NB4 (cell line): ENCODE measurements around the gene FOXS1.

Source experiments
- DNase-seq: peaks from one replicate; pipeline ENCODE4 v3.0.0; 2010; ENCODE audit warnings: low read depth
- H3K4me3 ChIP-seq: one replicate; pipeline ENCODE4 v1.5.1; 2011; ENCODE audit warnings: mild to moderate bottlenecking, low read depth, low read length, moderate library complexity
- MYC ChIP-seq: IDR thresholded peaks from 2 replicates; pipeline ENCODE4 v1.6.1; 2011; ENCODE audit warnings: low read depth, low read length
- POLR2A ChIP-seq: IDR thresholded peaks from 2 replicates; pipeline ENCODE4 v1.6.1; 2011; ENCODE audit warnings: mild to moderate bottlenecking; ENCODE audit not compliant: insufficient read length; ENCODE audit errors: extremely low read depth
- TF ChIP-seq, protein P1 (sequence below): IDR thresholded peaks from one replicate; pipeline ENCODE4 v1.5.1; 2012; ENCODE audit warnings: low read depth, low read length
- TF ChIP-seq, protein P2 (sequence below): IDR thresholded peaks from 2 replicates; pipeline ENCODE4 v1.6.1; 2011; ENCODE audit warnings: low read depth, low read length

The FOXS1 gene

GRCh38 chr20:31845300-31845863, at the start of gene FOXS1:
Gene FOXS1 (minus strand): TSS chr20:31845604. CDS start chr20:31845542, 62 bp downstream.
- TF ChIP-seq, protein P1, sequence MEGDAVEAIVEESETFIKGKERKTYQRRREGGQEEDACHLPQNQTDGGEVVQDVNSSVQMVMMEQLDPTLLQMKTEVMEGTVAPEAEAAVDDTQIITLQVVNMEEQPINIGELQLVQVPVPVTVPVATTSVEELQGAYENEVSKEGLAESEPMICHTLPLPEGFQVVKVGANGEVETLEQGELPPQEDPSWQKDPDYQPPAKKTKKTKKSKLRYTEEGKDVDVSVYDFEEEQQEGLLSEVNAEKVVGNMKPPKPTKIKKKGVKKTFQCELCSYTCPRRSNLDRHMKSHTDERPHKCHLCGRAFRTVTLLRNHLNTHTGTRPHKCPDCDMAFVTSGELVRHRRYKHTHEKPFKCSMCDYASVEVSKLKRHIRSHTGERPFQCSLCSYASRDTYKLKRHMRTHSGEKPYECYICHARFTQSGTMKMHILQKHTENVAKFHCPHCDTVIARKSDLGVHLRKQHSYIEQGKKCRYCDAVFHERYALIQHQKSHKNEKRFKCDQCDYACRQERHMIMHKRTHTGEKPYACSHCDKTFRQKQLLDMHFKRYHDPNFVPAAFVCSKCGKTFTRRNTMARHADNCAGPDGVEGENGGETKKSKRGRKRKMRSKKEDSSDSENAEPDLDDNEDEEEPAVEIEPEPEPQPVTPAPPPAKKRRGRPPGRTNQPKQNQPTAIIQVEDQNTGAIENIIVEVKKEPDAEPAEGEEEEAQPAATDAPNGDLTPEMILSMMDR, result no peak
- TF ChIP-seq MYC, result no peak
- TF ChIP-seq, protein P2, sequence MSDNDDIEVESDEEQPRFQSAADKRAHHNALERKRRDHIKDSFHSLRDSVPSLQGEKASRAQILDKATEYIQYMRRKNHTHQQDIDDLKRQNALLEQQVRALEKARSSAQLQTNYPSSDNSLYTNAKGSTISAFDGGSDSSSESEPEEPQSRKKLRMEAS, result no peak
- TF ChIP-seq POLR2A, result no peak
- H3K4me3 ChIP-seq, result no peak within 1 kb of the TSS
- no peak for DNase-seq

DNA sequence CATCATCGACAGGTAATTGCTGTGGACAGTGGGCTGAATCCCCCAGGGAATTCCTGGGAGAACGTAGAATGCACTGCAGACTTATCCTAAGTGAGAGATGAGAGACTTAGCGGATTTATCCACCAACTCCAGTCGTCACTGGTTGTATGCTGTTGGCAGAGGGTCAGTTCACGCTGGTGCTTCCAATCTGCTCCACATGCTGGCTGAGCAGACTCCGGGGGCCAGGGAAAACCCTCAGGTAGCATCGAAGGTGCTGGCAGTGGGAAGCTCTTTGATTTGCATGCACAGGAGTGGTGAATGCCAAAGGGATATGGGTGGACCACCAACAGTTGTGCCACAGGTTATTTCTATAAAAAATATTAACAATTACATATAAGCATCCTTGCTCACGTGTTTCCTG, 45.2 kb upstream of the FOXS1 start:
- TF ChIP-seq, protein P1, result no peak
- TF ChIP-seq POLR2A, result no peak
- DNase-seq, result no peak
- H3K4me3 ChIP-seq, result no peak overlapping the region

DNA sequence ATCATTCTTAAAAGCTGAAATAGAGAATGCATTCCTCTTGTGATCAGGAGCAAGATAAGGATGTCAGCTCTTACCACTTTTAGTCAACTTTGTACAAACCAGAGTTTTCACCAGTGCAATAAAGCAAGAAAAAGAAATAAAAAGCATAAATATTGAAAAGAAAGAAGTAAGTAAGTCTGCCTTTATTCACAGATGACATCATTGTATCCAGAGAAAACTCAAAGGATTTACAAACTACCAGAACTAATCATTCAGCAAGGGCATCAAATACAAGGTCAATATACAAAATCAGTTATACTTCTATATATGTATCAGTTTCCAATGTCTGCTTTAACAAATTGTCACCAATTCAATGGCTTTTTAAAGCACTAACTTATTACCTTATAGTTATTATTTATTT, 38.4 kb upstream of the FOXS1 start:
- TF ChIP-seq POLR2A (no peak), MYC (no peak)
- TF ChIP-seq, protein P2, result no peak
- TF ChIP-seq, protein P1, result no peak
- no peak overlapping the region for H3K4me3 ChIP-seq
- no peak for DNase-seq

GRCh38 chr20:31881945-31882344, 36.5 kb upstream of the FOXS1 start:
- TF ChIP-seq MYC (no peak), POLR2A (no peak)
- TF ChIP-seq, protein P1, result no peak
- TF ChIP-seq, protein P2, result no peak
- H3K4me3 ChIP-seq, result no peak overlapping the region
- DNase-seq, result no peak

GRCh38 chr20:31879143-31879987, 34.0 kb upstream of the FOXS1 start:
- TF ChIP-seq, protein P2, result peak; percentile 83
- TF ChIP-seq, protein P1, result no peak
- TF ChIP-seq MYC (peak; percentile 19), POLR2A (peak; percentile 51)

More at GRCh38 chr20:31879143-31879987, 34.0 kb upstream of the FOXS1 start:
- DNase-seq, result peak; percentile 96
- peak overlapping the region; percentile 72 for H3K4me3 ChIP-seq
